SW480 (cell line): Measurements from ENCODE around the gene PTPN7.
"Not testable (repeated sequence)": the region's sequence is repeated elsewhere in the genome, so short reads cannot be mapped to it uniquely, and the experiment has no call there.

Experiments used
- DNase-seq: peaks from one replicate; pipeline ENCODE4 v3.0.0-alpha.2; 2016; ENCODE audit warnings: low spot score

Gene PTPN7

GRCh38 chr1:202160377-202160940 is at the start of gene PTPN7:
Gene PTPN7, minus strand, starts transcription at chr1:202160602. Its CDS starts 1,200 bp downstream, at chr1:202159402.
- peak; percentile 32 for DNase-seq

- DNase-seq = no peak
These were observed 48.0 kb upstream of the PTPN7 start for GRCh38 chr1:202208351-202208857.

GRCh38 chr1:202207292-202207691 is 46.9 kb upstream of the PTPN7 start:
- DNase-seq = no peak

GRCh38 chr1:202205523-202206190 is 45.3 kb upstream of the PTPN7 start:
- DNase-seq = no peak

- no peak for DNase-seq
These were observed 43.7 kb upstream of the PTPN7 start for GRCh38 chr1:202204065-202204464.

GRCh38 chr1:202203238-202204039 is 43.0 kb upstream of the PTPN7 start:
- DNase-seq = no peak

GRCh38 chr1:202202500-202203168 is 42.2 kb upstream of the PTPN7 start:
- no peak for DNase-seq

GRCh38 chr1:202201971-202202370 is 41.6 kb upstream of the PTPN7 start:
- no peak for DNase-seq

GRCh38 chr1:202201266-202201665 is 40.9 kb upstream of the PTPN7 start:
- DNase-seq = no peak

GRCh38 chr1:202200669-202201068 is 40.3 kb upstream of the PTPN7 start:
- no peak for DNase-seq

GRCh38 chr1:202200112-202200548 is 39.7 kb upstream of the PTPN7 start:
- DNase-seq = no peak

- DNase-seq = no peak
These were observed 38.9 kb upstream of the PTPN7 start for GRCh38 chr1:202199040-202199889.

GRCh38 chr1:202198366-202198724 is 37.9 kb upstream of the PTPN7 start:
- no peak for DNase-seq

- no peak for DNase-seq
These were observed 37.4 kb upstream of the PTPN7 start for GRCh38 chr1:202197653-202198365.

- no peak for DNase-seq
These were observed 33.9 kb upstream of the PTPN7 start for GRCh38 chr1:202194328-202194648.

GRCh38 chr1:202193614-202194327 is 33.4 kb upstream of the PTPN7 start, which contains the start of gene LGR6:
Gene LGR6, plus strand, starts transcription at chr1:202193799. Its CDS starts 191 bp downstream, at chr1:202193990.
- no peak for DNase-seq

GRCh38 chr1:202192770-202193613 is 32.6 kb upstream of the PTPN7 start:
- DNase-seq = peak; percentile 54

GRCh38 chr1:202191391-202191790 is 31.0 kb upstream of the PTPN7 start:
- not testable (repeated sequence) for DNase-seq
